Brain microvascular endothelial cell (primary cell): ENCODE results near the gene PLA2G7.

Experiments
- DNase-seq: peaks from one replicate; pipeline ENCODE4 v3.0.0-alpha.2; 2020
- H3K27ac ChIP-seq: fragments of 250-450 bp; sonication (Bioruptor Pico); 2 replicates; pipeline ENCODE4 v1.5.1; 2020; ENCODE audit warnings: mild to moderate bottlenecking, moderate library complexity
- H3K27me3 ChIP-seq: fragments of 250-450 bp; sonication (Bioruptor Pico); replicated peaks from 2 replicates; pipeline ENCODE4 v1.5.1; 2020; ENCODE audit warnings: mild to moderate bottlenecking
- H3K36me3 ChIP-seq: fragments of 250-450 bp; sonication (Bioruptor Pico); replicated peaks from 2 replicates; pipeline ENCODE4 v1.5.1; 2020; ENCODE audit warnings: mild to moderate bottlenecking
- H3K4me3 ChIP-seq: 2 replicates; pipeline ENCODE4 v1.5.1; 2011; ENCODE audit warnings: low read depth, mild to moderate bottlenecking, control low read depth, low read length, moderate library complexity
- in situ Hi-C: cut with HindIII; loops from 2 replicates; pipeline ENCODE4 v1.10.0; 2017; ENCODE audit warnings: low sequenced_read_pairs, low pct_ligation_motif_present
- TF ChIP-seq, protein P1 (sequence below): IDR thresholded peaks from 2 replicates; pipeline ENCODE4 v1.5.1; 2011; ENCODE audit warnings: low read depth, mild to moderate bottlenecking, moderate library complexity, low read length, control low read depth, inconsistent platforms; ENCODE audit errors: missing control alignments

The PLA2G7 gene

GRCh38 chr6:46743425-46744158 lies 8.4 kb upstream of the PLA2G7 start:
- no peak overlapping the region for H3K4me3 ChIP-seq
- H3K27me3 ChIP-seq, result no peaks in the 10 kb centered on the region
- in situ Hi-C loops, result no loop called here
- DNase-seq, result no peak
- no peak overlapping the region for H3K27ac ChIP-seq
- TF ChIP-seq, protein P1, sequence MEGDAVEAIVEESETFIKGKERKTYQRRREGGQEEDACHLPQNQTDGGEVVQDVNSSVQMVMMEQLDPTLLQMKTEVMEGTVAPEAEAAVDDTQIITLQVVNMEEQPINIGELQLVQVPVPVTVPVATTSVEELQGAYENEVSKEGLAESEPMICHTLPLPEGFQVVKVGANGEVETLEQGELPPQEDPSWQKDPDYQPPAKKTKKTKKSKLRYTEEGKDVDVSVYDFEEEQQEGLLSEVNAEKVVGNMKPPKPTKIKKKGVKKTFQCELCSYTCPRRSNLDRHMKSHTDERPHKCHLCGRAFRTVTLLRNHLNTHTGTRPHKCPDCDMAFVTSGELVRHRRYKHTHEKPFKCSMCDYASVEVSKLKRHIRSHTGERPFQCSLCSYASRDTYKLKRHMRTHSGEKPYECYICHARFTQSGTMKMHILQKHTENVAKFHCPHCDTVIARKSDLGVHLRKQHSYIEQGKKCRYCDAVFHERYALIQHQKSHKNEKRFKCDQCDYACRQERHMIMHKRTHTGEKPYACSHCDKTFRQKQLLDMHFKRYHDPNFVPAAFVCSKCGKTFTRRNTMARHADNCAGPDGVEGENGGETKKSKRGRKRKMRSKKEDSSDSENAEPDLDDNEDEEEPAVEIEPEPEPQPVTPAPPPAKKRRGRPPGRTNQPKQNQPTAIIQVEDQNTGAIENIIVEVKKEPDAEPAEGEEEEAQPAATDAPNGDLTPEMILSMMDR, result no peak
- H3K36me3 ChIP-seq, result no peaks in the 10 kb centered on the region

DNA sequence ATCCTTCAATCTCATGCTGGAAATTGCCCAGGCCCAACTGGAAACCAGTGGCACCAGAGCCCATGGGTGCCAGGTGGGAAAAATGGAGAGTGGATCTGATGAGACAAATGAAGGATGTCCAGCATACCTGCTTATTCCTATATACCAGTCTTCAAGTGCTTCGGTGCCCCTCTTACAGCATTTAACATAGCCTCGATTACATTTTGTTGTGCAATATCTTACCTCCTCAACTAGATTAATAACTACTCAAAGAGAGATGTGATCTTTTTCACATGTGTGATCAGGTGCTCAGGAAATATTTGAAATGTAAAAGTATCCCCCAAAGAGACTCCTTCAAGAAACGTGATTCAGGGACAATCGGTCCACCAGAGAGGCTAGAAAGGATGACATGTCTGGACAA lies 6.7 kb upstream of the PLA2G7 start:
- no peak overlapping the region for H3K4me3 ChIP-seq
- DNase-seq, result no peak
- peaks cover 2% of the 10 kb centered on the region for H3K27me3 ChIP-seq
- H3K27ac ChIP-seq, result no peak overlapping the region
- no peaks in the 10 kb centered on the region for H3K36me3 ChIP-seq
- TF ChIP-seq, protein P1, result no peak
- in situ Hi-C loops, result no loop called here

DNA sequence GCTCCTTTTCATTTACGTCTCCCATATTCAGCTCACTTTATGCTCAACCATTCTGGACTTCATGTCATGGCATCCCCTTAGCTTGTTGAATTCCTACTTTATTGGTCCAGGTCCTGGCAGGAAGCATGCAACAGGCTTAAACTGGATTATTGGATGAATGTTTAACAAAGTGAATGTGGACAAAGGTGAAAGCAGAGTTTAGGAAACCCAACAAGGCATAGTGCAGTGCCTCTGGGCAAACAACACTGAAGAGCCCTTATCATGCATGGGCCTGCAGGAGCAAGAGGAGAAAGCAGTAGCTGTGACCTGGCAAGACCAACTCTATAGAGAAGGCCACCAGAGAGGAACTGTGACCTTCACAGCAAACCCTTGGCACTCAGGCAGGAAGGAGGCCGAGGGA lies 6.3 kb upstream of the PLA2G7 start:
- TF ChIP-seq, protein P1, result no peak
- Histone ChIP-seq H3K27ac (no peak overlapping the region), H3K4me3 (no peak overlapping the region), H3K36me3 (no peaks in the 10 kb centered on the region), H3K27me3 (peaks cover 4% of the 10 kb centered on the region)
- no peak for DNase-seq
- in situ Hi-C loops, result no loop called here

DNA sequence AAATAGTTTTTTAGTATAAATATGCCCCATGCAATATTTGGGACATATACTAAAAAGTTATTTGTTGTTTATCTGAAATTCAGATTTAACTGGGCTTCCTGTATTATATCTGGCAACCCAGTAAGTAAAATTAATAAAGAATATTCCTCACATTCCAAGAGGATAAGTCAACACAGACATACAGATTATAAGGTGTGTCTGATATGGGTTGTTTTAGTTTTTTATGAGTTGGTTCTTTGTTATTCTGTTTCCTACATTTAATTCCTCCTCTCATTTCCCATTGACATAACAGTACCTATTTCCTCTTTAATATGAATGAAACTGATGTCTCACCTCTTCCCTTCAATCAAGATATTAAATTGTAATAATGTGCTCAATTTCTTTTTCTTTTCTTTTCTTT lies 1.7 kb upstream of the PLA2G7 start:
- Histone ChIP-seq H3K27me3 (peaks cover 29% of the 10 kb centered on the region), H3K4me3 (no peak overlapping the region), H3K27ac (no peak overlapping the region), H3K36me3 (no peaks in the 10 kb centered on the region)
- in situ Hi-C loops, result no loop called here
- TF ChIP-seq, protein P1, result no peak
- no peak for DNase-seq

GRCh38 chr6:46735720-46736031 lies 501 bp upstream of the PLA2G7 start:
- no peak for DNase-seq
- TF ChIP-seq, protein P1, result no peak
- Histone ChIP-seq H3K27ac (no peak overlapping the region), H3K36me3 (no peaks in the 10 kb centered on the region), H3K27me3 (peaks cover 29% of the 10 kb centered on the region), H3K4me3 (peak overlapping the region; percentile 51)
- in situ Hi-C loops, result no loop called here

DNA sequence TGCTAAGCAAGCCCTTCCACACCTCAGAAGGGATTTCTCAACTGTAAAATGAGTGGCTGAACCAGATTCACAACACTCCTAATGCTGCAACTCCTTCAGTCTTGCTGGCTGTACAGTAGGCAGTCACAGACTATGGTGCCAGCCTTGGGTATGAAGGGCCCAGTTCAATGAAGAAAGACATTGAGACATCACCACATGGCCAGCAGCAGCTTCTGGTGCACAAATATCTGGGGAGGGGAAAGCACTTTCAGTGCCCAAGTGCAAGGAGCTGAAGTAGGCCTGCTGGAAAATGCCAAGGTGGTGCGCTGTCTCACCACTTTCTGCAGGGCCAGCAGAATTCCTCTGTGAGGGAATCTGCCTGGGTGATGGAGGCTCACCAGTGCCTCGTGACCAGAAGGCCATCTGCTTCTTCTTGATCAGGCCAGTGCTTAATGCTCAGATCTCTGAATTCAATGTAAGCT lies 1.8 kb downstream of the PLA2G7 start:
- no peak overlapping the region for H3K27ac ChIP-seq
- H3K4me3 ChIP-seq, result no peak overlapping the region
- in situ Hi-C loops, result no loop called here
- no peaks in the 10 kb centered on the region for H3K36me3 ChIP-seq
- H3K27me3 ChIP-seq, result peaks cover 29% of the 10 kb centered on the region
- TF ChIP-seq, protein P1, result no peak
- no peak for DNase-seq
